K562 (cell line): Measurements from ENCODE around the gene GTPBP1. TPM values are rescaled to one million over a fixed set of nuclear protein-coding genes. Genes with fewer than 3 reads are reported as not detected.

ENCODE experiments used
- CXXC5 ChIP-seq: fragments of 250-450 bp; sonication (Bioruptor Pico); IDR thresholded peaks from 2 replicates; pipeline ENCODE4 v1.8.0; 2022; ENCODE audit warnings: inconsistent platforms, mild to moderate bottlenecking, moderate library complexity
- EHMT2 ChIP-seq: fragments of 450-650 bp; IDR thresholded peaks from 2 replicates; pipeline ENCODE4 v1.6.1; 2018; ENCODE audit warnings: antibody characterized with exemption
- FOXK2 ChIP-seq, 2 experiments: fragments of 450-650 bp; IDR thresholded peaks in 1 of 2; conservative IDR thresholded peaks in 1 of 2; 2 replicates each; pipeline ENCODE4 v1.6.1; 2016; ENCODE audit warnings: low read depth in 2 of 2, mild to moderate bottlenecking in 1 of 2
- MAZ ChIP-seq, 2 experiments: fragments of 450-650 bp in 1 of 2; sonication (generic) in 1 of 2; formaldehyde crosslinking; IDR thresholded peaks in 1 of 2; conservative IDR thresholded peaks in 1 of 2; 2 replicates each; pipeline versions ENCODE4 v1.4.0 to v1.5.0; 2020; ENCODE audit warnings: mild to moderate bottlenecking in 1 of 2, missing genetic modification reagents in 1 of 2
- NCOR1 ChIP-seq: fragments of 450-650 bp; IDR thresholded peaks from 2 replicates; pipeline ENCODE4 v1.6.1; 2016; ENCODE audit warnings: mild to moderate bottlenecking, moderate library complexity
- NFIC ChIP-seq: fragments of 450-650 bp; IDR thresholded peaks from 2 replicates; pipeline ENCODE4 v1.6.1; 2017; ENCODE audit warnings: mild to moderate bottlenecking, inconsistent platforms
- SAFB ChIP-seq: fragments of 200-400 bp; formaldehyde crosslinking; IDR thresholded peaks from 2 replicates; pipeline ENCODE4 v1.6.1; 2017; ENCODE audit warnings: low read depth, low read length, borderline replicate concordance
- SMARCA5 ChIP-seq: fragments of 450-650 bp; IDR thresholded peaks from 2 replicates; pipeline ENCODE4 v1.6.1; 2016
- TEAD1 ChIP-seq, 2 experiments: fragments of 450-650 bp in 1 of 2; sonication (generic) in 1 of 2; formaldehyde crosslinking; IDR thresholded peaks; 2 replicates each; pipeline versions ENCODE4 v1.4.0 to v1.8.0; 2020 to 2022; ENCODE audit warnings: mild to moderate bottlenecking in 2 of 2, missing genetic modification reagents in 1 of 2
- WHSC1 ChIP-seq: IDR thresholded peaks from one replicate; pipeline ENCODE4 v1.6.1; 2012; ENCODE audit warnings: low read length, control low read depth, inconsistent platforms
- ZBTB40 ChIP-seq, 2 experiments: fragments of 450-650 bp in 1 of 2; sonication (generic) in 1 of 2; formaldehyde crosslinking in 1 of 2; IDR thresholded peaks; 2 replicates each; pipeline versions ENCODE4 v1.7.1 to v1.9.0; 2016 to 2022; ENCODE audit warnings: inconsistent platforms in 1 of 2, mild to moderate bottlenecking in 1 of 2, missing genetic modification reagents in 1 of 2
- ZC3H4 ChIP-seq: sonication (generic); formaldehyde crosslinking; IDR thresholded peaks from 2 replicates; pipeline ENCODE4 v1.9.0; 2021; ENCODE audit warnings: missing genetic modification reagents, borderline replicate concordance
- ZNF282 ChIP-seq: sonication (generic); formaldehyde crosslinking; IDR thresholded peaks from 2 replicates; pipeline ENCODE4 v1.8.1; 2023; ENCODE audit warnings: missing genetic modification reagents
- polyA plus RNA-seq, 8 experiments: library from polyadenylated mRNA; depleted of rRNA in 4 of 8; stranded (reverse) in 5 of 8; unstranded in 3 of 8; fragments of >200 nt; fragmentation: Nextera tagmentation in 2 of 8; fragmentation: Illumina TruSeq in 1 of 8; extraction: Ambion mirVana in 2 of 8; extraction: Trizol in 1 of 8; gene quantifications; 2 replicates each; pipeline versions ENCODE4 v1.2.1 to v1.2.3, GENCODE V29; 2011 to 2014; ENCODE audit warnings: inconsistent platforms in 1 of 8, missing spikeins in 1 of 8
- total RNA-seq, 7 experiments: library from RNA; depleted of rRNA in 6 of 7; stranded (reverse); fragments of >200 nt in 6 of 7; fragmentation: Illumina TruSeq in 2 of 7; extraction: Trizol in 2 of 7; gene quantifications; 2 replicates each; pipeline versions ENCODE4 v1.2.1 to v1.2.3, GENCODE V29; 2011 to 2021; ENCODE audit warnings: low replicate concordance in 1 of 7
- TF ChIP-seq, protein P1 (sequence below), 2 experiments: fragments of 450-650 bp; IDR thresholded peaks; 2 replicates each; pipeline ENCODE4 v1.6.1; 2018; ENCODE audit warnings: mild to moderate bottlenecking in 2 of 2, low read depth in 1 of 2; ENCODE audit not compliant: partially characterized antibody in 2 of 2

Gene GTPBP1
- total and polyA plus RNA-seq, 9 of the 15 experiments (the other 6 are each of a cell fraction or from before 2014, with no cell fraction given), result 0.83 to 53.2 (median 23.3) TPM

DNA sequence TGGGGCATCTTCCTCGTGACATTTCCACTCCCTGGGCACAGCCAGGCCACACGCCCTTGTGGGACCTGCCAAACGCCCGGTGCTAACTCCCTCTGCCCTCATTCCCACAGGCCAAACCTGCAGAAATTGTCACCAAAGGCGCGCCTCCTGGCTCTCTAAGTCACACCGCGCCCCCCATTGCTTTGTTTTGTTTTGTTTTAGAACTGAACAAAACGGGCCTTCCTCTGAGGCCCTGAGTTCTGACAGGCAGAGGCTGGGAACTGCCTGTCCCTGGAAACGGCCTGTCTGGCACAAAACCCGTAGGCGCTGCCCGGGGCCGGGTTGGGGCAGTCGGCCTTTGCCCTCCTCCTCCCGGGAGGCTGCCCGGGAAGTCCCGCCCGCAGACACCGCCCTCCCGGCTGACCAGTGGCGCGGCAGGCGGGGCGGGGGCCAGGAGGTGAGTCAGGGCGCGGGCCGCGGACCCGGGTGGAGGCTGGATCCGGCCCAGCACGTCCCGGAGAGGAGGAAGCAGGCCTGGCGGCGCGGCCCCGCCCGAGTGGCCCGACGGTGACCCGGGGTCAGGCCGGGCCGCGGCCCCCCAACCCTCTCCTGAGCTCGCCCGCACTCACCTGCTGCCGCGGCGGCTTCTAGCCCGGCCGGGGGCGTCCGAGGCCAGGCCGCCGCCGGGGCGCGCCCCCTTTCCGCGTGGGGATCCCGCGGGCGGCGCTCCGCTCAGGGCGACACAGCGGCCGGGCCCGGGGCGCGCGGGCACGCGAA lies 49.6 kb downstream of the GTPBP1 start (continued):
- peak; percentile 19; the same call in 1 of the 2 replicates for TF ChIP-seq ZBTB40 (IDR thresholded peaks at IDR 0.05)
- TF ChIP-seq ZBTB40 (CRISPR knock-in tag; IDR thresholded peaks at IDR 0.05), result no peak
- 0 out of 2 replicates have a peak, but pooled peaks have one; percentile 5 for TF ChIP-seq ZNF282 (CRISPR knock-in tag)
- 0 out of 4 replicates have a peak, but pooled peaks of 1 of the 2 experiments have one; percentile 22 for TF ChIP-seq TEAD1 (CRISPR knock-in tag; IDR thresholded peaks at IDR 0.05)
- TF ChIP-seq FOXK2 (conservative IDR thresholded peaks at IDR 0.05 in 1 of 2, IDR thresholded peaks at IDR 0.05 in 1 of 2; ENCODE audit: low read depth in 2 of 2), result no peak
- peak; percentile 85 for TF ChIP-seq MAZ (CRISPR knock-in tag; conservative IDR thresholded peaks at IDR 0.05 in 1 of 2, IDR thresholded peaks at IDR 0.05 in 1 of 2)
- TF ChIP-seq SMARCA5, result 0 out of 2 replicates have a peak, but pooled peaks have one; percentile 41
- peak; percentile 59; the same call in 1 of the 2 replicates for TF ChIP-seq SAFB
- TF ChIP-seq NCOR1, result peak; percentile 22; the same call in 1 of the 2 replicates
- peak; percentile 64 for TF ChIP-seq CXXC5 (CRISPR knock-in tag)
- TF ChIP-seq ZC3H4 (CRISPR knock-in tag), result no peak
- TF ChIP-seq, protein P1, sequence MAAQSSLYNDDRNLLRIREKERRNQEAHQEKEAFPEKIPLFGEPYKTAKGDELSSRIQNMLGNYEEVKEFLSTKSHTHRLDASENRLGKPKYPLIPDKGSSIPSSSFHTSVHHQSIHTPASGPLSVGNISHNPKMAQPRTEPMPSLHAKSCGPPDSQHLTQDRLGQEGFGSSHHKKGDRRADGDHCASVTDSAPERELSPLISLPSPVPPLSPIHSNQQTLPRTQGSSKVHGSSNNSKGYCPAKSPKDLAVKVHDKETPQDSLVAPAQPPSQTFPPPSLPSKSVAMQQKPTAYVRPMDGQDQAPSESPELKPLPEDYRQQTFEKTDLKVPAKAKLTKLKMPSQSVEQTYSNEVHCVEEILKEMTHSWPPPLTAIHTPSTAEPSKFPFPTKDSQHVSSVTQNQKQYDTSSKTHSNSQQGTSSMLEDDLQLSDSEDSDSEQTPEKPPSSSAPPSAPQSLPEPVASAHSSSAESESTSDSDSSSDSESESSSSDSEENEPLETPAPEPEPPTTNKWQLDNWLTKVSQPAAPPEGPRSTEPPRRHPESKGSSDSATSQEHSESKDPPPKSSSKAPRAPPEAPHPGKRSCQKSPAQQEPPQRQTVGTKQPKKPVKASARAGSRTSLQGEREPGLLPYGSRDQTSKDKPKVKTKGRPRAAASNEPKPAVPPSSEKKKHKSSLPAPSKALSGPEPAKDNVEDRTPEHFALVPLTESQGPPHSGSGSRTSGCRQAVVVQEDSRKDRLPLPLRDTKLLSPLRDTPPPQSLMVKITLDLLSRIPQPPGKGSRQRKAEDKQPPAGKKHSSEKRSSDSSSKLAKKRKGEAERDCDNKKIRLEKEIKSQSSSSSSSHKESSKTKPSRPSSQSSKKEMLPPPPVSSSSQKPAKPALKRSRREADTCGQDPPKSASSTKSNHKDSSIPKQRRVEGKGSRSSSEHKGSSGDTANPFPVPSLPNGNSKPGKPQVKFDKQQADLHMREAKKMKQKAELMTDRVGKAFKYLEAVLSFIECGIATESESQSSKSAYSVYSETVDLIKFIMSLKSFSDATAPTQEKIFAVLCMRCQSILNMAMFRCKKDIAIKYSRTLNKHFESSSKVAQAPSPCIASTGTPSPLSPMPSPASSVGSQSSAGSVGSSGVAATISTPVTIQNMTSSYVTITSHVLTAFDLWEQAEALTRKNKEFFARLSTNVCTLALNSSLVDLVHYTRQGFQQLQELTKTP (IDR thresholded peaks at IDR 0.05; ENCODE audit: low read depth in 1 of 2, partially characterized antibody in 2 of 2), result no peak
- peak; percentile 38; the same call in 1 of the 2 replicates for TF ChIP-seq NFIC
- TF ChIP-seq EHMT2, result no peak
- no peak for TF ChIP-seq WHSC1
